ENCODE results near the gene SPOPL.
"Not testable (repeated sequence)": the region's sequence is repeated elsewhere in the genome, so short reads cannot be mapped to it uniquely, and the experiment has no call there.

The SPOPL gene

GRCh38 chr2:138476940-138477339 is 24.6 kb upstream of the SPOPL start:
- ChIA-PET POLR2A (no interaction called here), CTCF (interaction anchor here (0.8 to 1.7 kb wide), 5 partner anchors 9 to 70 kb away, joined by 3 to 4 read pairs (median 3); no protein-coding TSS in a partner anchor)
- no peak for DNase-seq (ENCODE audit: extremely low spot score)
- peak; percentile 26 for TF ChIP-seq CTCF (IDR thresholded peaks at IDR 0.05; ENCODE audit: control extremely low read depth, extremely low read depth, low read depth, missing control alignments)

GRCh38 chr2:138482796-138483195 is 18.8 kb upstream of the SPOPL start:
- DNase-seq (ENCODE audit: extremely low spot score); POLR2A ChIA-PET: not testable (repeated sequence)
- CTCF ChIA-PET, result interaction anchor here (1.1 kb wide), 1 partner anchor 9 kb away, joined by 3 read pairs; no protein-coding TSS in a partner anchor

GRCh38 chr2:138485019-138485418 is 16.6 kb upstream of the SPOPL start:
- ChIA-PET POLR2A (no interaction called here), CTCF (no interaction called here)
- DNase-seq (ENCODE audit: extremely low spot score), result no peak
- TF ChIP-seq CTCF (IDR thresholded peaks at IDR 0.05; ENCODE audit: control extremely low read depth, extremely low read depth, low read depth, missing control alignments), result no peak

GRCh38 chr2:138486363-138487198 is 15.0 kb upstream of the SPOPL start:
- peak; percentile 16 for TF ChIP-seq CTCF (IDR thresholded peaks at IDR 0.05; ENCODE audit: control extremely low read depth, extremely low read depth, low read depth, missing control alignments)
- ChIA-PET CTCF (interaction anchor here (0.6 to 1.5 kb wide), 5 partner anchors 9 to 33 kb away, joined by 3 to 8 read pairs (median 3); no protein-coding TSS in a partner anchor), POLR2A (no interaction called here)
- DNase-seq (ENCODE audit: extremely low spot score), result no peak

- POLR2A ChIA-PET, result no interaction called here
- CTCF ChIA-PET, result interaction anchor here (2.3 kb wide), 1 partner anchor 10 kb away, joined by 9 read pairs; the partner anchor contains the start of gene SPOPL
Measured at GRCh38 chr2:138490673-138491494, 10.7 kb upstream of the SPOPL start.

GRCh38 chr2:138491495-138491862 is 10.1 kb upstream of the SPOPL start:
- no peak for TF ChIP-seq CTCF (IDR thresholded peaks at IDR 0.05; ENCODE audit: control extremely low read depth, extremely low read depth, low read depth, missing control alignments)
- ChIA-PET POLR2A (no interaction called here), CTCF (interaction anchor here (2.3 kb wide), 1 partner anchor 9 kb away, joined by 9 read pairs; the partner anchor contains the start of gene SPOPL)
- DNase-seq (ENCODE audit: extremely low spot score), result no peak

More at GRCh38 chr2:138490673-138491494, 10.7 kb upstream of the SPOPL start:
- no peak for DNase-seq (ENCODE audit: extremely low spot score)
- no peak for TF ChIP-seq CTCF (IDR thresholded peaks at IDR 0.05; ENCODE audit: control extremely low read depth, extremely low read depth, low read depth, missing control alignments)

Data from GM10248 (cell line).